HG02571 (cell line): Measurements from ENCODE around the gene MRPL53.
"Not testable (repeated sequence)": the region's sequence is repeated elsewhere in the genome, so short reads cannot be mapped to it uniquely, and the experiment has no call there.

Experiments used
- ATAC-seq: cut with Tn5 transposase; IDR thresholded peaks from one replicate; pipeline ENCODE4 v1.9.1; 2021; ENCODE audit warnings: mild to moderate bottlenecking, moderate library complexity; ENCODE audit not compliant: unreplicated experiment

MRPL53 gene

GRCh38 chr2:74454654-74455511 lies 17.6 kb downstream of the MRPL53 start, which contains the start of gene INO80B:
Gene INO80B (plus strand): TSS chr2:74455087. CDS start chr2:74455117, 30 bp downstream.
- ATAC-seq, result peak; percentile 32

- no peak for ATAC-seq
Observed at GRCh38 chr2:74450570-74451190, 21.8 kb downstream of the MRPL53 start.

GRCh38 chr2:74448771-74449170 lies 23.7 kb downstream of the MRPL53 start:
- no peak for ATAC-seq

- no peak for ATAC-seq
Observed at GRCh38 chr2:74447230-74447999, 25.1 kb downstream of the MRPL53 start.

GRCh38 chr2:74444498-74445318 lies 27.8 kb downstream of the MRPL53 start:
- no peak for ATAC-seq

GRCh38 chr2:74442483-74443297 lies 29.8 kb downstream of the MRPL53 start:
- not testable (repeated sequence) for ATAC-seq

GRCh38 chr2:74441690-74442482 lies 30.6 kb downstream of the MRPL53 start, which contains the start of gene RTKN:
Gene RTKN (minus strand): TSS chr2:74441937. CDS start chr2:74441816, 121 bp downstream.
- ATAC-seq, result no peak

GRCh38 chr2:74441170-74441689 lies 31.2 kb downstream of the MRPL53 start:
- no peak for ATAC-seq

- peak; percentile 87 for ATAC-seq
Observed at GRCh38 chr2:74440378-74441169, 31.9 kb downstream of the MRPL53 start.

- ATAC-seq, result no peak
Observed at GRCh38 chr2:74439803-74440377, 32.6 kb downstream of the MRPL53 start.

GRCh38 chr2:74439373-74439772 lies 33.1 kb downstream of the MRPL53 start:
- no peak for ATAC-seq

- no peak for ATAC-seq
Observed at GRCh38 chr2:74438248-74438647, 34.2 kb downstream of the MRPL53 start.

GRCh38 chr2:74436848-74437695 lies 35.4 kb downstream of the MRPL53 start:
- ATAC-seq, result no peak

- ATAC-seq, result no peak
Observed at GRCh38 chr2:74436111-74436805, 36.2 kb downstream of the MRPL53 start.

- ATAC-seq, result no peak
Observed at GRCh38 chr2:74430502-74430901, 42.0 kb downstream of the MRPL53 start.
